ENCODE data around the gene CREBL2. TPM values are rescaled to one million over a fixed set of nuclear protein-coding genes. Genes with fewer than 3 reads are reported as not detected.

CREBL2 gene
- total RNA-seq, 5 donors from 2014 or later (not counting 1 experiment from before 2014, with no cell fraction given): 24.4 to 37.2 (median 33.8) TPM

GRCh38 chr12:12682284-12682683, 70.6 kb downstream of the CREBL2 start:
- ChIA-PET CTCF (interaction anchor here in 1 of 2 donors (0.7 to 1.5 kb wide), 2 partner anchors 54 to 55 kb away, joined by 3 to 4 read pairs; no protein-coding TSS in a partner anchor), POLR2A (interaction anchor here in 1 of 2 donors (0.6 kb wide), 1 partner anchor 18 kb away, joined by 3 read pairs; no protein-coding TSS in a partner anchor)
- Mint-ChIP-seq H3K27ac (no peak overlapping the region), H3K4me3 (no peak overlapping the region), H3K4me1 (peaks cover 0 to 4% (median 0%) of the 10 kb centered on the region in 3 donors), H3K9me3 (no peaks in the 10 kb centered on the region), H3K36me3 (no peaks in the 10 kb centered on the region), H3K27me3 (no peaks in the 10 kb centered on the region)
- Histone ChIP-seq H3K36me3 (ENCODE audit: control insufficient read depth in 2 of 2, extremely low read depth in 1 of 2, insufficient read depth in 1 of 2, low read length in 1 of 2) (no peaks in the 10 kb centered on the region), H3K27ac (ENCODE audit: low read length) (no peak overlapping the region), H3K4me3 (ENCODE audit: control insufficient read depth in 1 of 2, extremely low read depth in 1 of 2, low read length in 1 of 2) (no peak overlapping the region), H3K9me3 (no peaks in the 10 kb centered on the region), H3K4me1 (ENCODE audit: control insufficient read depth in 1 of 2, extremely low read depth in 1 of 2, insufficient read depth in 2 of 2, low read length in 2 of 2) (no peaks in the 10 kb centered on the region), H3K27me3 (replicated peaks in 1 of 2; ENCODE audit: control insufficient read depth in 2 of 2, extremely low read depth in 1 of 2, insufficient read depth in 2 of 2, low read length in 1 of 2) (no peaks in the 10 kb centered on the region)
- ATAC-seq (replicated peaks in 1 of 4) (no peak), DNase-seq (no peak)

GRCh38 chr12:12683136-12683697, 71.5 kb downstream of the CREBL2 start:
- no peaks in the 10 kb centered on the region for H3K36me3 Mint-ChIP-seq
- Histone ChIP-seq H3K36me3 (ENCODE audit: control insufficient read depth in 2 of 2, extremely low read depth in 1 of 2, insufficient read depth in 1 of 2, low read length in 1 of 2) (no peaks in the 10 kb centered on the region), H3K4me3 (ENCODE audit: control insufficient read depth in 1 of 2, extremely low read depth in 1 of 2, low read length in 1 of 2) (no peak overlapping the region), H3K27ac (ENCODE audit: low read length) (no peak overlapping the region), H3K9me3 (no peaks in the 10 kb centered on the region), H3K27me3 (replicated peaks in 1 of 2; ENCODE audit: control insufficient read depth in 2 of 2, extremely low read depth in 1 of 2, insufficient read depth in 2 of 2, low read length in 1 of 2) (no peaks in the 10 kb centered on the region), H3K4me1 (ENCODE audit: control insufficient read depth in 1 of 2, extremely low read depth in 1 of 2, insufficient read depth in 2 of 2, low read length in 2 of 2) (no peaks in the 10 kb centered on the region)
- H3K4me1 Mint-ChIP-seq: peaks cover 0 to 4% (median 0%) of the 10 kb centered on the region in 3 donors
- ChIA-PET CTCF (interaction anchor here in 1 of 2 donors (1.5 kb wide), 1 partner anchor 54 kb away, joined by 4 read pairs; no protein-coding TSS in a partner anchor), POLR2A (interaction anchor here in 1 of 2 donors (0.6 kb wide), 1 partner anchor 129 kb away, joined by 4 read pairs; no protein-coding TSS in a partner anchor)
- ATAC-seq (replicated peaks in 1 of 4) (no peak), DNase-seq (no peak)
- no peak overlapping the region for H3K27ac Mint-ChIP-seq
- WGBS (ENCODE audit: insufficient coverage): 83% methylated on average over 2 of the region's 4 CpGs
- H3K4me3 Mint-ChIP-seq: no peak overlapping the region
- no peaks in the 10 kb centered on the region for H3K27me3 Mint-ChIP-seq
- no peaks in the 10 kb centered on the region for H3K9me3 Mint-ChIP-seq

GRCh38 chr12:12683725-12684124, 72.0 kb downstream of the CREBL2 start:
- H3K27ac ChIP-seq (ENCODE audit: low read length): no peak overlapping the region
- H3K4me3 Mint-ChIP-seq: no peak overlapping the region
- peaks cover 0 to 4% (median 2%) of the 10 kb centered on the region in 3 donors for H3K4me1 Mint-ChIP-seq
- DNase-seq (no peak), ATAC-seq (replicated peaks in 1 of 4) (no peak)
- POLR2A ChIA-PET: interaction anchor here in 1 of 2 donors (0.6 kb wide), 1 partner anchor 129 kb away, joined by 4 read pairs; no protein-coding TSS in a partner anchor
- no peaks in the 10 kb centered on the region for H3K36me3 ChIP-seq (ENCODE audit: control insufficient read depth in 2 of 2, extremely low read depth in 1 of 2, insufficient read depth in 1 of 2, low read length in 1 of 2)
- H3K36me3 Mint-ChIP-seq: peaks cover 4% of the 10 kb centered on the region
- H3K27ac Mint-ChIP-seq: no peak overlapping the region
- no peaks in the 10 kb centered on the region for H3K27me3 ChIP-seq (replicated peaks in 1 of 2; ENCODE audit: control insufficient read depth in 2 of 2, extremely low read depth in 1 of 2, insufficient read depth in 2 of 2, low read length in 1 of 2)
- H3K9me3 Mint-ChIP-seq: no peaks in the 10 kb centered on the region
- 100% methylated on average over 1 of the region's 3 CpGs for WGBS (ENCODE audit: insufficient coverage)
- H3K4me1 ChIP-seq (ENCODE audit: control insufficient read depth in 1 of 2, extremely low read depth in 1 of 2, insufficient read depth in 2 of 2, low read length in 2 of 2): no peaks in the 10 kb centered on the region
- no peaks in the 10 kb centered on the region for H3K9me3 ChIP-seq
- no peaks in the 10 kb centered on the region for H3K27me3 Mint-ChIP-seq
- no peak overlapping the region for H3K4me3 ChIP-seq (ENCODE audit: control insufficient read depth in 1 of 2, extremely low read depth in 1 of 2, low read length in 1 of 2)
- CTCF ChIA-PET: interaction anchor here in 1 of 2 donors (1.5 kb wide), 1 partner anchor 53 kb away, joined by 4 read pairs; no protein-coding TSS in a partner anchor

GRCh38 chr12:12684375-12685106, 72.9 kb downstream of the CREBL2 start:
- DNase-seq: peak in 2 of 35 experiments; percentile 6 to 22
- H3K4me1 ChIP-seq (ENCODE audit: control insufficient read depth in 1 of 2, extremely low read depth in 1 of 2, insufficient read depth in 2 of 2, low read length in 2 of 2): peaks cover 0 to under 1% of the 10 kb centered on the region in 2 experiments
- Mint-ChIP-seq H3K4me3 (no peak overlapping the region), H3K27ac (no peak overlapping the region), H3K36me3 (peaks cover 4% of the 10 kb centered on the region), H3K9me3 (no peaks in the 10 kb centered on the region), H3K4me1 (peaks cover 4 to 5% (median 4%) of the 10 kb centered on the region in 3 donors), H3K27me3 (no peaks in the 10 kb centered on the region)
- ATAC-seq (replicated peaks in 1 of 4): no peak
- no peak overlapping the region for H3K4me3 ChIP-seq (ENCODE audit: control insufficient read depth in 1 of 2, extremely low read depth in 1 of 2, low read length in 1 of 2)
- WGBS (ENCODE audit: insufficient coverage): 35% methylated on average over 2 of the region's 5 CpGs
- H3K36me3 ChIP-seq (ENCODE audit: control insufficient read depth in 2 of 2, extremely low read depth in 1 of 2, insufficient read depth in 1 of 2, low read length in 1 of 2): no peaks in the 10 kb centered on the region
- H3K27me3 ChIP-seq (replicated peaks in 1 of 2; ENCODE audit: control insufficient read depth in 2 of 2, extremely low read depth in 1 of 2, insufficient read depth in 2 of 2, low read length in 1 of 2): no peaks in the 10 kb centered on the region
- POLR2A ChIA-PET: no interaction called here
- no peaks in the 10 kb centered on the region for H3K9me3 ChIP-seq
- H3K27ac ChIP-seq (ENCODE audit: low read length): no peak overlapping the region
- CTCF ChIA-PET: no interaction called here

GRCh38 chr12:12685305-12685704, 73.6 kb downstream of the CREBL2 start:
- Mint-ChIP-seq H3K27me3 (no peaks in the 10 kb centered on the region), H3K27ac (no peak overlapping the region), H3K9me3 (no peaks in the 10 kb centered on the region), H3K4me1 (peaks cover 4 to 11% (median 8%) of the 10 kb centered on the region in 3 donors), H3K4me3 (no peak overlapping the region), H3K36me3 (peaks cover 4% of the 10 kb centered on the region)
- H3K36me3 ChIP-seq (ENCODE audit: control insufficient read depth in 2 of 2, extremely low read depth in 1 of 2, insufficient read depth in 1 of 2, low read length in 1 of 2): no peaks in the 10 kb centered on the region
- H3K4me1 ChIP-seq (ENCODE audit: control insufficient read depth in 1 of 2, extremely low read depth in 1 of 2, insufficient read depth in 2 of 2, low read length in 2 of 2): peaks cover 3% of the 10 kb centered on the region in 2 experiments
- no peak for DNase-seq
- no peak overlapping the region for H3K27ac ChIP-seq (ENCODE audit: low read length)
- ATAC-seq (replicated peaks in 1 of 4): no peak
- no peaks in the 10 kb centered on the region for H3K27me3 ChIP-seq (replicated peaks in 1 of 2; ENCODE audit: control insufficient read depth in 2 of 2, extremely low read depth in 1 of 2, insufficient read depth in 2 of 2, low read length in 1 of 2)
- no peaks in the 10 kb centered on the region for H3K9me3 ChIP-seq
- CTCF ChIA-PET: interaction anchor here in 1 of 2 donors (0.5 kb wide), 1 partner anchor 51 kb away, joined by 6 read pairs; no protein-coding TSS in a partner anchor
- POLR2A ChIA-PET: no interaction called here
- H3K4me3 ChIP-seq (ENCODE audit: control insufficient read depth in 1 of 2, extremely low read depth in 1 of 2, low read length in 1 of 2): no peak overlapping the region
- WGBS (ENCODE audit: insufficient coverage): 96% methylated on average over 3 of the region's 4 CpGs

GRCh38 chr12:12686472-12686871, 74.8 kb downstream of the CREBL2 start:
- Histone ChIP-seq H3K9me3 (no peaks in the 10 kb centered on the region), H3K4me3 (ENCODE audit: control insufficient read depth in 1 of 2, extremely low read depth in 1 of 2, low read length in 1 of 2) (no peak overlapping the region), H3K36me3 (ENCODE audit: control insufficient read depth in 2 of 2, extremely low read depth in 1 of 2, insufficient read depth in 1 of 2, low read length in 1 of 2) (no peaks in the 10 kb centered on the region), H3K4me1 (ENCODE audit: control insufficient read depth in 1 of 2, extremely low read depth in 1 of 2, insufficient read depth in 2 of 2, low read length in 2 of 2) (peaks cover 3% of the 10 kb centered on the region in 2 experiments), H3K27me3 (replicated peaks in 1 of 2; ENCODE audit: control insufficient read depth in 2 of 2, extremely low read depth in 1 of 2, insufficient read depth in 2 of 2, low read length in 1 of 2) (no peaks in the 10 kb centered on the region), H3K27ac (ENCODE audit: low read length) (no peak overlapping the region)
- POLR2A ChIA-PET: interaction anchor here in 1 of 2 donors (0.7 kb wide), 1 partner anchor 22 kb away, joined by 3 read pairs; no protein-coding TSS in a partner anchor
- Mint-ChIP-seq H3K4me3 (no peak overlapping the region), H3K4me1 (peaks cover 0 to 13% (median 8%) of the 10 kb centered on the region in 3 donors), H3K9me3 (no peaks in the 10 kb centered on the region), H3K27ac (no peak overlapping the region), H3K27me3 (no peaks in the 10 kb centered on the region), H3K36me3 (peaks cover 4% of the 10 kb centered on the region)
- no peak for DNase-seq
- no CpG with 5 or more reads among the region's 1 CpG for WGBS (ENCODE audit: insufficient coverage)
- no peak for ATAC-seq (replicated peaks in 1 of 4)
- CTCF ChIA-PET: interaction anchor here in 1 of 2 donors (0.6 kb wide), 2 partner anchors 23 to 184 kb away, joined by 3 to 5 read pairs; no protein-coding TSS in a partner anchor
